GM18519 (cell line): ENCODE measurements around the gene KRT6A.
"Not testable (repeated sequence)": the region's sequence is repeated elsewhere in the genome, so short reads cannot be mapped to it uniquely, and the experiment has no call there.

Experiments
- ATAC-seq: cut with Tn5 transposase; IDR thresholded peaks from one replicate; pipeline ENCODE4 v1.9.1; 2021; ENCODE audit warnings: mild to moderate bottlenecking, moderate library complexity; ENCODE audit not compliant: unreplicated experiment, low FRiP score

The KRT6A gene

DNA sequence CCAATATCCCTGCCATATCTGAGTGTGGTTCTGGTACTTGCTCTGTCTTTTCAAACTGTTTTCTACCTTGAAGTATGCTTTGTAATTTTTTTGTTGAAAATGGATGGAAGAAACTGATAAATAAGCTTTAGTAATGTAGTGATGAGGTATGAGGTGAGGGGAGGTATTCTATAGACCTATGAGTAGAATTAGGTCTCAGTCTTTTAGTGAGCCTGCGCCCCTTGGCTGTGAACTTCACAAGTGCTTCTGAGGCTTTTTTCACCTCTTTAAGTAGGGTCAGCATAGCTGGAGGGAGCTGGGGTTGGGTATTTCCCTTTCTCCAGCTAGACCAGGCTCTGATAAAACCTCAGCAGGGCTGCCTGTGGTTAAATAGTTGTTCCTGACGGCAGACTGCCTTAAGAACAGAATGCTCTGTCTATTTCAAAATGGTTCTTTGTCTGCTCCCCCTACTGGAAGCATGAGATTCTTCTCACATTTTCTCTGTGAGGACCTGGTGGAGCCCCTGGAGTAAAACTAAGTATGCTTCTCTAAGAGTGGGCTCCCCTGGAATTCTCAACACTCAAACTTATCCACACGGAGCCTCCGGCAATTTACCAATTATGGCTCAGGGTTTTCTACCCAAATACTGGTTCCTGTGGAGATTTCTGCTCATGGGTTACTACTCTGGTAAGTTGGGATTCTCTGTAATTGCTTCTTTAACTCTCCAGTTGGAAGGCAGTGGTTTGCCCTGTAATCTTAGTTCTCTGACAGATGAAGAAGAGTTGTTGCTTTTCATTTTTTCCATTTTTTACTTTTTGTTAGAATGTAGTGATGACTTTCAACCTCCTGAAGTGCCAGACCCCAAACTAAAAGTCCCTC, 14.0 kb upstream of the KRT6A start:
- no peak for ATAC-seq

DNA sequence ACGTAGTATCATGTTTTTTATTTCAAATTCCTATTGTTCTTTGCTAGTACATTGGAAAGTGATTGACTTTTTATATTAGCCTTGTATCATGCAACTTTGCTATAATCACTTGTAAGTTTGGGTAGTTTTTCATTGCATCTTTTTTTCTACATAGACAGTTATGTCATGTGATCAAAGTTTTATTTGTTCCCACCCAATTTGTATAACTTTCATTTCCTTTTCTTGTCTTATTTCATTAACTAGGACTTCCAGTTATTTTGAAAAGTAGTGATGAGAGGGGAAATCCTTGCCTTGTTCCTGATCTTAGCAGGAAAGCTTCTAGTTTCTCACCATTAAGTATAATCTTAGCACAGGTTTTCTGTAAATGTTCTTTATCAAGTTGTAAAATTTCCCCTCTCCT, 9.8 kb upstream of the KRT6A start:
- no peak for ATAC-seq

DNA sequence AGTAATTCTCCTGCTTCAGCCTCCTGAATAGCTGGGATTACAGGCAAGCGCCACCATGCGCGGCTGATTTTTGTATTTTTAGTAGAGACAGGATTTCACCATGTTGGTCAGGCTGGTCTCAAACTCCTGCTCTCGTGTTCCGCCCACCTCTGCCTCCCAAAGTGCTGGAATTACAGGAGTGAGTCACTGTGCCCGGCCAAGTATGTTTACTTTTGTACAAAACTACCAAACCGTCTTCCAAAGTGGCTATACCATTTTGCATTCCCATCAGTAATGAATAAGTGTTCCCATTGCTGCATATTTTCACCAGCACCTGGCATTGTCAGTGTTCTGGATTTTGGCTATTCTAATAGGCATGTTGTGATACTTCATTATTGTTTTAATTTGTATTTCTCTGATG, 8.4 kb upstream of the KRT6A start:
- ATAC-seq, result no peak

DNA sequence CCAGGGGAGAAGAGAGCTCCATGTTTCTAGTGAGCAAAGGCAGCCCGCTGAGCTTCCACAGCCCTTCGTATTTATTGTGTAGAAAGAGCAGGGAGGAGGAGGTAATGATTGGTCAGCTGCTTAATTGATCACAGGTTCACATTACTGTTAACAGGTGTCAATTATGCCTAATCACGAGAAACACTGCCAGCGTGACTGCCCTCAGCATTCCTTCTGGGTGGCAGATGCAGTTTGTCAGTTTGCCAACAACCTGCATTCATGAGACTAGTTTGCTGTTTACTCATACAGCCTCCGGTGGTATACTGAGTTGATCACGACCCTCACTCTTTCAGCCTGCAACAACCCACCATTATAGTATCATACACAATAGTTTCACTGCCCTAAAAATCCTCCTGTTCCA, 7.5 kb upstream of the KRT6A start:
- not testable (repeated sequence) for ATAC-seq

- no peak for ATAC-seq
Measured at GRCh38 chr12:52499806-52500560, 6.9 kb upstream of the KRT6A start.

DNA sequence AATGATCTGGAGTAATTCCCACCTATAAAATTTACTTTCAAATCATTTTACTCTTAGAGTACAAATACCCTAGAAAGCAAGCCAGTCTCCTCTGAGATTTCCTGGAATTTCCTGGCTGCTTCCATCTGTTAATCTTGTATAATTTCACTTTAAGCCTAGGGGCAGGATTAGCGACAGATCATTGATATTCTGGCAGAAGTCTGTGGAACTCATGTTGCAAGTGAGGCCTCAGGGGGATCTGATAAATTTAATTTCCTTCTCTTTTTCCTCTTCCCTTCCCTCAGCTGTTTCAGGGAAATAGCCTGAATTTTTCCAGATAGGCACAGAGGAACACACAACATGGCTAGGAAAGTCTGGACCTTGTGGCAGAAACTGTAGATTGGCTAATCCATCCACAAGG, 5.9 kb upstream of the KRT6A start:
- no peak for ATAC-seq

GRCh38 chr12:52497975-52498374, 4.9 kb upstream of the KRT6A start:
- ATAC-seq, result no peak

GRCh38 chr12:52496590-52497071, 3.6 kb upstream of the KRT6A start:
- ATAC-seq, result no peak

DNA sequence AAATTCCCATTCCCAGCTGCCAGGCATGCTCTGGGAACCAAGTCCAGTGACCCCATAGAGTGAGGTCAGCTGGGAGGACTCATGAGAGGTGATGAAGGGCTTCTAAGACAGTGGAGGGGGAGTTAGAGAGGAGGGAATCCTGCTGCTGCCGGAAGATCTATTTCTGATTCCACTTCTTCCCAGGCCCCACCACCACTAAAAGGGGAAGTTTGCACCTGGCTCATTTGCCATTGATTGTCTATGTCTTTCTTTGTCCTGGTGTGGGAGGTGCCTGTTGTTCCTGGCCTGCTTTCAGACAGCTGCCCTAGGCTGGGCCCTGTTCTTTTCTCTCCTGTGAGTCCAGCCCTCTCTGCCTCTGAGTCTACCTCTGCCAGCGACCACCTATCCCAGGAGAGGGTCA, 3.0 kb upstream of the KRT6A start:
- no peak for ATAC-seq

- no peak for ATAC-seq
Measured at GRCh38 chr12:52495389-52495788, 2.3 kb upstream of the KRT6A start.

- no peak for ATAC-seq
Measured at GRCh38 chr12:52494518-52494917, 1.5 kb upstream of the KRT6A start.

DNA sequence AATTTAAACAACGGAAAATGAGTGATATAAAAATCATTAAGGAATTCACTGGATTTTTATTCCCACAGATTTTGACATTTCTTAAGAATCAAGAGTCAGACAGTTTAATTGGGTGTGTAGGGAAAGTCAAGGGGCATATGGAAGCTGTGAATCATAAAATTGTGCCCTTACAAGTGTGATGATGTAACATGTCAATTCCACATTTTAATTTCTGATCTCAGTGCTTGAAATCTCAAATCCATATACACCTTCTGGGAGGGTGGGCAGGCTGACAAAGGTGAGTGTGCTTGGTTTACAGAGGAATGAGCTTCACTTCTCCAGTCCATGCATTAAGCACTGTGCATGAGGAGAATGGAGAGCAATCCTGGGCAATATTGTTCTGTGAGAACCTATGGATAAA, 1.0 kb upstream of the KRT6A start:
- no peak for ATAC-seq

- not testable (repeated sequence) for ATAC-seq
Measured at GRCh38 chr12:52492405-52492804, 652 bp downstream of the KRT6A start.

DNA sequence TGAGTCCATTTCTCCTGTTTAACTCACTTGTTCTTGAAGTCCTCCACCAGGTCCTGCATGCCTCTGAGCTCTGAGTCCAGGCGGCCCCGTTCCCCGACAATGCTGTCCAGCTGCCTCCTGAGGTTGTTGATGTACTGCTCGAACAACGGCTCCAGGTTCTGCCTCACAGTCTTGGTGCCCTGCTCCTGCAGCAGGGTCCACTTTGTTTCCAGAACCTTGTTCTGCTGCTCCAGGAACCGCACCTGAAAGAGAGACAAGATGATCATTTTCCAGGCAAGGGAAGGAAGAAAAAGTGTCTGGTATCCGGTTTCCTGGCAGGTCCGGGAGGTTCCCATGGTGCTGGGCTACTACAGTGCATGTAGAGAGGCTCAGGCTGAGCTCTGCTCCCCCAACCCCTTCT, 1.6 kb downstream of the KRT6A start:
- not testable (repeated sequence) for ATAC-seq

- ATAC-seq, result no peak
Measured at GRCh38 chr12:52488736-52489135, 4.3 kb downstream of the KRT6A start.

DNA sequence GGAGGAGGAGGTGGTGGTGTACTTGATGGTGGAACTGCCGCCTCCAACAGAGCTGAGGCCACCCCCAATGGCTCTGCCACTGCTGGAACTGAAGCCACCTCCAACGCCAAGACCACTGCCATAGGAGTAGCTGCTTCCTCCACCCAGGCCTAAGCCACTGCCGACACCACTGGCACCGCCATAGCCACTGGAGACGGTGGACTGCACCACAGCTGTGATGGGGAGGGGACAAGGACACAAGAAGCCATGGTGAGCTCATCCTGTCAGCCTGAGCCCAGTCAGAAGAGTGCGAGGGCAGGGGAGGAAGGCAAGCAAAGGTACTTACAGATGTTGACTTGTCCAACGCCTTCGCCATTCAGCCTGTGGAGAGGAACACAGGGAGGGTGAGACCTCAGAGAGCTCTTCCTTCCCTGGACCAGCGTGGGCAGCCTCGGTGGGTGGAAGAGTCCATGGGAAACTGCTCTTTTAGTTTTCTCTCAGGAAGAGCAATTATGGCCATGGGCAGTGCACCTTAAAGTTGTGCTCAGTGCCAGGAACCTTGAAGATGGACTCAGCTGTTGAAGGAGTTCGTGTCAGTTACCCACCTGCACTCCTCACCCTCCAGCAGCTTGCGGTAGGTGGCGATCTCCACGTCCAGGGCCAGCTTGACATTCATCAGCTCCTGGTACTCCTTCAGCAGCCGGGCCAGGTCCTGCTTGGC, 5.2 kb downstream of the KRT6A start:
- ATAC-seq, result not testable (repeated sequence)

DNA sequence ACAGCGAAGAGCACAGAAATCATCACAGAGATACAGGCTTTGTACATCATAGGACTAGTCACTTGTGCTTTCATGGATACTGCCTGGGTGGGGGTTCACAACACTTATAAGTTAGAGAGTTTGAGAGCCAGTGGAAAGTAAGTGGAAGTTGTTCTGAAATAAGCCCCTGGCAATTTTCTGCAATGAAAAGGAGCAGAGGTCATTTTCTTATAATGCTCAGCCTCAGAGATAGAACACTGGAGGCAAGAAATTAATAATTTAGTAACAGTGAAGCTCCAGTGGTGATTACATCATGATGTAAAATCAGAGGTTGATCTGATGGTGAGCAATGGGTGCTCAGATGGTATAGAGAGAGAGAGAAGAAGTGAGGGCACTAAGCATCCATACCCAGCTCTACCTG, 5.8 kb downstream of the KRT6A start:
- ATAC-seq, result no peak

DNA sequence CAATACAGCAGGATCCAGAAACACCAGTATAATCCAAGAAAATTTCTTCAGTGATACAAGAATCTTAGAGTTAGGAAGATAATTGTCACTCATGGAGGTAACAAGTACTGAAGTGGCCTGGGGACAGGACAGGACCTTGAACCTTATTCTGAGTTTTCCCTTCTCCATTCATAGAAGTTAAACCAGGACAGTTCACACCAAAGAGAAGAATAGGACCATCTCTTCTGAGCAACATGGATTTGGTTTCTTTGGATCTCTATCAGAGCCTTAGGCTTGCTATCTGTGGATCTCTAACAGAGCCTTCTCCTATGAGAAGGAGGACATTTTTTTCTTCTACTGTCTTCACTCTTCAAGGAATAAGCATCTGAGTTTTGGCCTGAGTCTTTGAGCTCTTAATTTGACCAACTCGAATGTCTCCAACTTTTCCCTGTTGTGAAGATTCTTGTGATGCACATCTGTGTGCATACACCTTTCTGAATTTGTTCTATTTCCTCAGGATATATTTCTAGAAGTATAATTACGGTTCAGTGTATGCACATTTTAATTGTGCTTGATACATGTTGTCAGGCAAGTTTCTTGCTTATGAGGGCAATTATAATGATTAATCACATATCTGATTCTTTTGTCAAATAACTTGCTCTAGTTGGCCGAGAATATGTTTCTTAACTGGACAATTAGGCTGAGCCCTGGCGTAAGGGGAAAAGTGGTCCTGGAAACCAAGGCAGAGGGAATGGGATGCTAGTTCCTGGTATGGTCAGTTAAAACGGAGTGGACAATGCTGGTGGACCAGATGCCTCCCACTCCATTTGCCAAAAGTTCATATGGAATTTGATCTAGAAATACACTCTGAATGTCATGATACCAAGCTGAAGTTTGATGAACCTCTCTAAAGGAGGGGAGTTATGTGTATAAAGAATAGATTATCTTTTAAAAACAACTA, 6.6 kb downstream of the KRT6A start:
- no peak for ATAC-seq

- no peak for ATAC-seq
Measured at GRCh38 chr12:52480073-52480472, 13.0 kb downstream of the KRT6A start.

- ATAC-seq, result no peak
Measured at GRCh38 chr12:52477651-52478050, 15.4 kb downstream of the KRT6A start.
